GM19099 (cell line): Measurements from ENCODE around the gene MNX1.

Source experiments
- POLR2A ChIP-seq: IDR thresholded peaks from 3 replicates; pipeline ENCODE4 v1.6.1; 2011; ENCODE audit warnings: low read depth; ENCODE audit not compliant: insufficient read length; ENCODE audit errors: extremely low read depth

The MNX1 gene

DNA sequence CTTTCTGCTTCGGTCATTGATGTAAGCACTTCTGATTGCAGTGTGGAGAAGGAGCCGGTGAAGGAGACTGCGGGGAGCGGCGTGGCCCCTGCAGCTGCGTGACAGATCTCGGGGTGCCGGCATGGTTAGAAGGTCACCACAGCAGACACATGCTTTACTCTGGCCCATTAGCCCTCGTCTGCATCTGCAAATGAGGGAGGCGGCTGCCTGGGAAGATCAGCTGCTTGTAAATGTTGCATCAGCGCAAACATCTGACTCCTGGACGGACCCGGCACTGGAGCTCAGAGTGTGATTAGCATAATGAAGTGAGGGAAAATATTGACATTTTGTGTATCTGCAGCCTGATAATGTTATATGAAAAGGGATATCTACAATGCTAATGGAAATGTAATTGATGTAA is 30.5 kb upstream of the MNX1 start:
- TF ChIP-seq POLR2A, result no peak

- TF ChIP-seq POLR2A, result no peak
Measured at GRCh38 chr7:157037635-157038034, 27.2 kb upstream of the MNX1 start.

DNA sequence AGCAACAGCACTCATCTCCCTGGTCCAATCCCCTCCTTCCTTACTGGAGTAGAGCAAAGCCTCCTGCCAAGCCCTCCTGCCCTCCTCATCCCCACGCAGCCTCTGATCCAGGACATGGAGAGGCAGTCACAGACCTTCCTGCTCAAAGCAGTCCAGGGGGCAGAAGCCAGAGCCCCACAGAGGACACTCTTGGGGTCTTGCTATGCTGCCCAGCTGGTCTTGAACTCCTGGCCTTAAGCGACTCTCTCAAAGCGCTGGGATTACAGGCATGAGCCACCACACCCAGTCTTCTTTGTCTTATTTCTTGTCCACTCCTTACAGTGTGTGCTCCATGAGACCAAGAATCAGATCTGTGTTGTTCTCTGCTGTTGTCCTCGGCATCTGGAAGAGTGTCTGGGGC is 26.6 kb upstream of the MNX1 start:
- no peak for TF ChIP-seq POLR2A

DNA sequence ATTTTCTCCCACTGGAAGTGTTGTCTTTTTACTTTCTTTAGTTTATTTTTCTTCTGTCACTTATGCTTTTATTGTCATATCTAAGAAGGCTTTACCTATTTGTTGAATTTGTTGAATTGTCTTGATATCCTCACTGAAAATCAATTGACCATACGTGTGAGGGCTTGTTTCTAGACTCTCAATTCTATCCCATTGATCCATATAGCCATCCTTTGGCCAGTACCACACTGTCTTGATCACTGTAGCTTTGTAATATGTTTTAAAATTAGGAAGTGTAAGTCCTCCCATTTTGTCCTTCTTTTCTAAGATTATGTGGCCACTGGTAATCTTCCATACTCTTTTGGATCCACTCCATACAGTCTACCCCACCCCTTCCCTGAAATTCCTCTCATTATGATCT is 25.5 kb upstream of the MNX1 start:
- TF ChIP-seq POLR2A, result no peak

DNA sequence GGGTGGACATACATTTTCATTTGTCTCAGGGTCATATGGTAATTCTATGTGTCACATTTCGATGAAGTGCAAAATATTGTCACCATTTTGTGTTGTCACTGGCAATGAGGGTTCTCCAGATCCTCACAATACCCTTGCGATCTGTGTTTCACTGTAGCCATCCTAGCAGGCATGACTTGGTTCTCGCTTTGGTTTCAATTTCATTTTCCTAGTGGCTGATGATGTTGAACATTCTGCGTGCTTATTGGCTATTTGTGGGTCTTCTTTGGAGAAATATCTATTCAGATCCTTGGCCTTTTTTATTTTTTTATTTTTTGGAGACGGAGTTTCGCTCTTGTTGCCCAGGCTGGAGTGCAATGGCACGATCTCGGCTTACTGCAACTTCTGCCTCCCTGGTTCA is 24.8 kb upstream of the MNX1 start:
- TF ChIP-seq POLR2A, result no peak

DNA sequence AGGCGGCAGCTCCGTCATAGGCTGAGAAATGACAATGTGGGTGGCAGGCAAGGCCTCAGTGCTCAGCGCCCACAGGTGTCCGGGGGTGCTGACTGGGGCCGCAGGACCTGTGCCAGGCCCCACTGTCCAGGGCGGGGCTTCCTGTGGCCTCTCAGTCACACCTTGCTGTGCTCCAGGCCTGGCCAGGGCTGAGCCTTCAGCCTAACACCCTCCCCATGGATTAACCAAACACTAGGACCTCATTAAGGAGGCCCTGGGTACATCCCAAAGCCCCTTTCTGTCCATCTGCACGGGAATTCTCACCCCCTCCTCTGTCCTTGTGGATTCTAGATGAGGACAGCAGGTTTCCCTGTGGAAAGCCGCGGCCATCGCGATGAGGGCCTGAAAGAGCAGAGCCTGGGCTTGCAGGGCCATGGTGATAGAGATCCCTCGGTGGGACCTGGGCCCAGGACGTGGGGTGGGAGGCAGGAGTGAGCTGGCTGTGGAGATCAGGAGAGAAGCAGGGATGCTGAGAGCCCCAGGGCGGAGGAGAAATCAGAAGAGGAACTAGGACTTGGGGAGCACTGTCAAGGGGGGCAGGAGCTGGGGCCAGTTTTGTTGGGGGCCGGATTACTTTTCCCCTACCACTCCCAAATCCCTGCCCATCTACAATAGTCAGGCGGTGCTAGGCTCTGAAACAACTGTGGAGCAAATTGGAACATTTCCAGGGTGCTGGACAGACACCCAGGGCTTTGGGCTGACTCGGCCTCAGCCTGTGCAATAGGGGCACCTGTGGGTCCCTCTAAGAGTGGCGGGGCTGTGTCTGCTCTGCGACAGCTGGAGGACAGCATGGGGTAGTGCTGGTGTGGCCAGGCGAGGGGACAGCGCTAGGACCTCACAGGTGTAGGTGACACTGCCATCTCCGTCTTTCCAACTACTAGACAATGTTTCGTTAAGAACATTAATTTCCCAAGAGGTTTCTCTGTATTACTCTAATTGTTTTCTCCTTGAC is 23.3 kb upstream of the MNX1 start:
- TF ChIP-seq POLR2A, result no peak

DNA sequence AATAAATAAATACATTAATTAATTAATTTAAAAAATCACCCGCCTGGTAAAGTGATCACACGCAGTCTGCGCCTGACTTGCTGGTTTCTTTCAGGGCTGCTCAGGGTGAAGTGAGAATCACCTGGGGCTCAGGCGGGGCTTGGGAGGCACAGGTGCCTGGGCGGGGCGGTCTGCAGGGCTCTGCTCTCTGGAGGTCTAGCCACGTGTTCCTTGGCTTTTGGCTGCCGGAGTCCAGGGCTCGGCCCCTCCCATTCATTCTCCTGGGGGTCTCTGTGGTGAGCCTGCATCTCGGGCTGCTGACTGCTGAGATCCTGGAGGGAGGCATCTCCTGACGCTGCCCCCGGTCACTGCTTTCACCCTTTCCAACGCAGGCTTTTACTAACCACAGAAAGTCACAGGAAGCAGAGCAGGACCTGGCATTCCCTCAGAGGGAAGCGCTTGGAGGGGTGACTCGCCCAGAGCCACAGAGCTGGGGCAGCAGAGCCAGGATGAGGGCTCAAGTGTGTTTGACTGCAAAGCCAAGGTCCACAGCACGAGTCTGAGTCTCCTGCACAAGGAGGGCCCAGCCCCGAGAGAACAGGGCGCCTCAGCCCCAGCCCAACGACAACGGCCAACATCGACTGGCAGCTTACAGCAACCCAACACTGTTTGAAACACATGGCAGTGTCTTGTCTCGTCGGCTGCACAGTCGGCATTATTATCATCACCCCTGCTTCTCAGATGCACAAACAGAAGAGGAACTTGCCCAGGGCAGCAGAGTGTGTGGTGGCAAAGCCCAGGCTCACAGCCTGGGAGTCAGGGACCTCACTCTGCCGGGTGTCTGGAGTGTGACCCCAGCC is 22.4 kb upstream of the MNX1 start:
- no peak for TF ChIP-seq POLR2A

DNA sequence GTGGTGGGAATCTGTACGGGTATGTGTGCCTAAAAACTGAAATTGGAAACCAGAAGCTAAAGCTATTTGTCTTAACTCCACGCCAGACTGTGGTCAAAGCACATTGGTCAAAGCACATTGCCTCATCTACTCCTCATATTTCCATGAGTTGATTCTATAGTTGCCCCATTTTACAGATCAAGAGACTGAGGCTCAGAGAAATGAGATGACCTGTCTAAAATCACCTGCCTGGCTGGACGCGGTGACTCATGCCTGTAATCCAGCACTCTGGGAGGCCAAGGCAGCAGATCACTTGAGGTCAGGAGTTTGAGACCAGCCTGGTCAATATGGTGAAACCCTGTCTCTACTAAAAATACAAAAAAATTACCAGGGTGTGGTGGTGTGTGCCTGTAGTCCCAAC is 21.7 kb upstream of the MNX1 start:
- TF ChIP-seq POLR2A, result no peak

- no peak for TF ChIP-seq POLR2A
Measured at GRCh38 chr7:157028199-157028903, 17.9 kb upstream of the MNX1 start.

GRCh38 chr7:157027568-157028198 is 17.2 kb upstream of the MNX1 start:
- TF ChIP-seq POLR2A, result no peak

- no peak for TF ChIP-seq POLR2A
Measured at GRCh38 chr7:157024716-157025115, 14.3 kb upstream of the MNX1 start.

DNA sequence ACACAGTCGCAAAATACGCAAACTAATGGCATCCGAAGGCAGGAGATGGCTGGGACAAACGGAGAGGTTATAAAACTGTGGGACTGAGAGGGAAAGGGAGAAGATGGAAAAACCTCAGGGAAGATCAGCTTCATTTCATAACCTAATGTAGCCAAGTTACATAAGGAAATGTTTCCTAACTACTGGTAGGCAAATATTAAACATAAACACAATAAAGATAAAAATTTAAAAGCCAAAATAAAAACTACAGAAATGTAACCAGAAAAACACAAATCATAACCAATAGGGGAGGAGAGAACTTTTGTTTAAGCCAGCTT is 13.1 kb upstream of the MNX1 start:
- TF ChIP-seq POLR2A, result no peak

DNA sequence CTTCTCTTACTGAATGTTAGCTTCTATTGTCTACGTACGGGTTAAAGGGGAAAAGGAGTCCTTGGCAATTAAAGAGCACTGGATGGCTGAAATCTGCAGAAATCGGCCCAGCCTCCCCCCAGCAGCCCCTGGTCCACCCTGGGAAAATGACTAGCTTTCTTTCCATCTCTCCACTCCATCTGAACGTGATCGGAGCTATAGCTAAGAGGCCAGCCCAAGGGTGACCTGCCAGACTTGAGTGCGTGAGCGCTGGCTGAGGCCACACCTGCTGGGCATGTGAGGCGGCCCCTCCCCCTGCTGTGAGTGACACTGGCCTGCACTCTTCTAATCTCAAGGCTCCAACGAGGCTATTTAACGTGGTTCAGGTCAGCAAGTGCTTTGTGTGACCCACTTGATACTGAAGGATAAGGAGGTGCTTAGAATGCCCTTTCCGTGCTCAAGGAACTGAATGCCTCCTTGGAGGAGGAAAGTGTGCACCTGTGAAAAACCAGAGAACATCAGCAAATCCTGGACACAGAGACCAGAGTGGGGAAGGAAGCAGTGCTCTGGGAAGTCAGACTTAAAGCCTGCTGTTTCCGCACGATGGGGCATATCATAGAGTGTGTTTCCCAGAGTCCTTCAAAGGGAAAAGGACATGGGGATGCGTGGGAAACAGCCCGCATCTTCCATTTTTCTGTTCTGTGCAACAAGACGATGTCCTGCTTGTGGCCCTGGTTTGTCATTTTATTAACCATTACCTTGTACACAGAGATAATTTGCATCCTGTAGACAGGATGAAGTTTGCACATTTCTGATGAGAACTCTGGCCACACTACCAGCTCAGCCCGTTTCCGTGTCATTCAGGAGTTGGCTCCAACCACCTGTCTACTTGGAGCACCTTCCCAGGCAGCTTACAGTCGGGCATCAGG is 12.5 kb upstream of the MNX1 start:
- no peak for TF ChIP-seq POLR2A
